ENCODE results near the gene PCED1B.

Gene PCED1B

DNA sequence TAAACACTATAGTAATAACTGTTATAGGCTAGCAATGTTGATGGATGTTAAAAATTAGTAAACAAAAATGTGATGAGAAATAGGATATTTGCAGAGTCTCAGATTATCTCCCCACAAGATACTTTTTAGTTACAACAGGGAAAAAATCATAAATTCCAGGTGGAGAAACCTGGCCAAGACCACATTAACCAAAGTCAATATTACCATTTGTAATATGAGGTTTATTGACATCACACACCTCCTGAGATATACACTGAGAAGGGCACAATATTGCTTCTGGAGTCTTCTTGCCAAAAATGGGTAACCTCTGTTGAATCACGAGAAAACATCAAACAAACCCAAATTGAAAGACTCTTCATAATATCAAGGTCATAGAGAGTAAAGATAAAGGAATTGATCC, 72.7 kb downstream of the PCED1B start:
- no peak for TF ChIP-seq CTCF (conservative IDR thresholded peaks at IDR 0.05; ENCODE audit: low read length)
- H3K4me3 ChIP-seq (ENCODE audit: low read length) = no peak overlapping the region
- no peak for DNase-seq (ENCODE audit: low read depth)

- peak; percentile 45 for DNase-seq (ENCODE audit: low read depth)
- H3K4me3 ChIP-seq (ENCODE audit: low read length) = no peak overlapping the region
Measured at GRCh38 chr12:47155457-47156166, 76.2 kb downstream of the PCED1B start.

GRCh38 chr12:47156167-47156736, 76.8 kb downstream of the PCED1B start:
- H3K4me3 ChIP-seq (ENCODE audit: low read length) = no peak overlapping the region
- TF ChIP-seq CTCF (conservative IDR thresholded peaks at IDR 0.05; ENCODE audit: low read length) = no peak
- peak; percentile 42 for DNase-seq (ENCODE audit: low read depth)

More at GRCh38 chr12:47155457-47156166, 76.2 kb downstream of the PCED1B start:
- no peak for TF ChIP-seq CTCF (conservative IDR thresholded peaks at IDR 0.05; ENCODE audit: low read length)

DNA sequence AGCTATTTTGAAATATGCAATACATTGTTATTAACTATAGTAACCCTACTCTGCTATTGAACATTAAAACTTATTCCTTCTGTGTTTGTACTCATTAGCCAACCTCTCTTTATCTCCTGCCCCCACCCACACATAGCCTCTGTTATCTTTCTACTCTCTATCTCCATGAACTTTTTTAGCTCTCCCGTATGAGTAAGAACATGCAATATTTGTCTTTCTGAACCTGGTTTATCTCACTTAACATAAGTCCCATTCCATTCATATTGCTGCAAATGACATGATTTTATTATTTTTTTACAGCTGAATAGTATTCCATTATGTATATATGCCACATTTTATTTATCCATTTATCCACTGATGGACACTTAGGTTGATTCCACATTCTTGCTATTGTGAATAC, 79.4 kb downstream of the PCED1B start:
- DNase-seq (ENCODE audit: low read depth) = no peak
- H3K4me3 ChIP-seq (ENCODE audit: low read length) = no peak overlapping the region
- TF ChIP-seq CTCF (conservative IDR thresholded peaks at IDR 0.05; ENCODE audit: low read length) = no peak

- TF ChIP-seq CTCF (conservative IDR thresholded peaks at IDR 0.05; ENCODE audit: low read length) = no peak
- DNase-seq (ENCODE audit: low read depth) = no peak
Measured at GRCh38 chr12:47159348-47159747, 79.9 kb downstream of the PCED1B start.

DNA sequence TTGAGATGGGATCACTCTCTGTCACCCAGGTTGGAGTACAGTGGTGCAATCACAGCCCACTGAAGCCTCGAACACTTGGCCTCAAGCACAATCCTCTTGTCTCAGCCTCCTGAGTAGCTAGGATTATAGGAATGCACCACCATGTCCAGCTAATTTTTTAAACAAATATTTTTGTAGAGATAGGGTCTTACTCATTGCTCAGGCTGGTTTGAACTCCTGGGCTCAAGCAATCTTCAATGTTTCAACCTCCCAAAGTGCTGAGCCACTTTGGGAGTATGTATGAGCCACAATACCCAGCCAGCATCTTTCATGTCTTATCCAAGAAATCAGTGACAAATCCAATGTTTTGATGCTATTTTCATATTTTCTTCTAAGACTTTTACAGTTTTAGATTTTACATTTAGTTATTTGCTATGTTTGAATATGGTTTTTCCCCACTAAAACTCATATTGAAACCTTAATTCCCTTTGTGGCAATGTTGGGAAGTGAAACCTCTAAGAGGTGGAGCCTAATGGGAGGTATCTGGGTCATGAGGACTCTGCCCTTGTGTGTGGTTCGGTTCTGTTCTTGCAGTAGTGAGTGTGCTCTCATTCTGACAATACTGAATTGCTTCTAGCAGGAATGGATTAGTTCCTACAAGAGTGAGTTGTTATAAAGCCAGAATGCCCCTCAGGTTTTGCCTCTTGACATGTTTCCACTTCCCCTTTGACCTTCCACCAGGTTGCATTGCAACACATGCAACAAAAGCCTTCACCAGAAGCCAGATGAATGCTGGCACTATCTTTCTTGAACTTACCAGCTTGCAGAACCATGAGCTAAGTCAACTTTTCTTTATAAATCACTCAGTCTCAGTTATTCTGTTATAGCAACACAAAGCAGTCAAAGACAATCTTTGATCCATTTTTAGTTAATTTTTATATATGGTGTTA, 81.2 kb downstream of the PCED1B start:
- H3K4me3 ChIP-seq (ENCODE audit: low read length) = no peak overlapping the region
- TF ChIP-seq CTCF (conservative IDR thresholded peaks at IDR 0.05; ENCODE audit: low read length) = no peak
- DNase-seq (ENCODE audit: low read depth) = no peak

More at GRCh38 chr12:47159348-47159747, 79.9 kb downstream of the PCED1B start:
- H3K4me3 ChIP-seq (ENCODE audit: low read length) = no peak overlapping the region
